Osteocyte (in vitro differentiated cells): ENCODE measurements around the gene ATP6V0C. TPM values are rescaled to one million over a fixed set of nuclear protein-coding genes. Genes with fewer than 3 reads are reported as not detected.

Experiments
- DNase-seq: peaks from one replicate; pipeline ENCODE4 v3.0.0; 2021; ENCODE audit warnings: mixed read lengths; ENCODE audit not compliant: unreplicated experiment; ENCODE audit errors: extremely low spot score
- H3K27ac Mint-ChIP-seq: one replicate; pipeline ENCODE4 v1.8.0; 2021; ENCODE audit warnings: mild to moderate bottlenecking, mixed read lengths; ENCODE audit not compliant: unreplicated experiment
- H3K27me3 Mint-ChIP-seq: one replicate; pipeline ENCODE4 v1.8.0; 2021; ENCODE audit warnings: mixed read lengths; ENCODE audit not compliant: unreplicated experiment
- H3K36me3 Mint-ChIP-seq: one replicate; pipeline ENCODE4 v1.8.0; 2021; ENCODE audit warnings: mixed read lengths; ENCODE audit not compliant: unreplicated experiment
- H3K4me1 Mint-ChIP-seq: one replicate; pipeline ENCODE4 v1.8.0; 2021; ENCODE audit warnings: mixed read lengths; ENCODE audit not compliant: unreplicated experiment
- H3K4me3 Mint-ChIP-seq: one replicate; pipeline ENCODE4 v1.8.0; 2021; ENCODE audit warnings: mild to moderate bottlenecking, moderate library complexity, mixed read lengths; ENCODE audit not compliant: unreplicated experiment
- H3K9me3 Mint-ChIP-seq: one replicate; pipeline ENCODE4 v1.8.0; 2021; ENCODE audit warnings: mixed read lengths; ENCODE audit not compliant: unreplicated experiment
- long read RNA-seq: library from polyadenylated mRNA; unstranded; transcript quantifications from one replicate; pipeline ENCODE4 v2.0.0, GENCODE V29; 2021
- total RNA-seq: library from RNA; stranded (reverse); gene quantifications from 2 replicates; pipeline ENCODE4 v1.2.1, GENCODE V29; 2021
- TF ChIP-seq, protein P1 (sequence below): fragments of 200-600 bp; sonication (generic); IDR thresholded peaks from 2 replicates; pipeline ENCODE4 v1.5.0; 2021; ENCODE audit warnings: antibody characterized with exemption, mild to moderate bottlenecking, moderate library complexity

Gene ATP6V0C
- 208 and 211 TPM in 2 replicates for total RNA-seq
- long read RNA-seq, result 0 reads

DNA sequence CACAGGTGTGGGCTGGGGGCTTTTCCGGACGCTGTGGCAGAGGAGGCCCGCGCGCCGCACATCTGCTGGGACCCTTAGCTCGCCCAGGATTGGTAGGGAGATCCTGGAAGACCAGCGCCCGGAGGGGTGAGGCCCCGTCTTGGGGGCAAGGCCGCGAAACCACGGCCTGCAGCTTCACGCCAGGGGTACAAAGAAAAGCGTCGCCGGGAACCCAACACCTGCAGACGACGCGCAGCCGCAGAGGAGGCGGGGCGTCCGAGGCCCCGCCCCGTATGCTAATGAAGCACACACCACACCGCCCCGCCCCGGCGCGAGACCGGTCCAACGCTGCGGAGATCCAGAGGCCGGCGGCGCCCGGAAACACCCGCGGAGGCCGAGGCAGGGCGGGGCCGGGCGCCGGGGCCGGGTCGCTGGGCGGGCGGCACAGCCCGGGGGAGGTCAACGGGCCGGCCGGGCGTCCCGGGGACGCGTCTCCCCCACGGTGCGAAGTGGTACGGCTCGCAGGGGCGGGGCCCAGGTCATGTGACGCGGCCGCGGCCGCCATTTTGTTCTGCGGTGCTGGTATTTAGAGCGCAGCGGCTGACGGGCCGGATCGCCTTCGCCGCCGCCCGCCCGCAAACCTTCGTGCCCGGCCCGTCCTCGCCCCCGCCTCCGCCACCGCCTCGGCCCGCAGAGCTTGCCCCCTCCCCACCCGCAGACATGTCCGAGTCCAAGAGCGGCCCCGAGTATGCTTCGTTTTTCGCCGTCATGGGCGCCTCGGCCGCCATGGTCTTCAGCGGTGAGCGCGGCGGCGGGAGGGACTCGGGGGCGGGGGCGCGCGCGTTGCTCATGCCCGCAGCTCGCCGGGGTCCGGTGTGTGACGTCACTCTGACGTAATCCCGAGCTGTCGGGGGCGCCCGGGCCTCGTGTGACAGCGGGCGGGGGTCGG lies at the start of gene ATP6V0C:
Gene ATP6V0C, plus strand, starts transcription at position 548 of the 928 bp plus-strand sequence. Its CDS starts 152 bp downstream, at position 700.
- H3K27ac Mint-ChIP-seq, result peak within 1 kb of the TSS; percentile 87
- peaks cover 4% of the 10 kb centered on the region for H3K36me3 Mint-ChIP-seq
- H3K9me3 Mint-ChIP-seq, result no peaks in the 10 kb centered on the region
- H3K4me3 Mint-ChIP-seq, result peak within 1 kb of the TSS; percentile 88
- TF ChIP-seq, protein P1, sequence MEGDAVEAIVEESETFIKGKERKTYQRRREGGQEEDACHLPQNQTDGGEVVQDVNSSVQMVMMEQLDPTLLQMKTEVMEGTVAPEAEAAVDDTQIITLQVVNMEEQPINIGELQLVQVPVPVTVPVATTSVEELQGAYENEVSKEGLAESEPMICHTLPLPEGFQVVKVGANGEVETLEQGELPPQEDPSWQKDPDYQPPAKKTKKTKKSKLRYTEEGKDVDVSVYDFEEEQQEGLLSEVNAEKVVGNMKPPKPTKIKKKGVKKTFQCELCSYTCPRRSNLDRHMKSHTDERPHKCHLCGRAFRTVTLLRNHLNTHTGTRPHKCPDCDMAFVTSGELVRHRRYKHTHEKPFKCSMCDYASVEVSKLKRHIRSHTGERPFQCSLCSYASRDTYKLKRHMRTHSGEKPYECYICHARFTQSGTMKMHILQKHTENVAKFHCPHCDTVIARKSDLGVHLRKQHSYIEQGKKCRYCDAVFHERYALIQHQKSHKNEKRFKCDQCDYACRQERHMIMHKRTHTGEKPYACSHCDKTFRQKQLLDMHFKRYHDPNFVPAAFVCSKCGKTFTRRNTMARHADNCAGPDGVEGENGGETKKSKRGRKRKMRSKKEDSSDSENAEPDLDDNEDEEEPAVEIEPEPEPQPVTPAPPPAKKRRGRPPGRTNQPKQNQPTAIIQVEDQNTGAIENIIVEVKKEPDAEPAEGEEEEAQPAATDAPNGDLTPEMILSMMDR, result no peak
- no peaks in the 10 kb centered on the region for H3K27me3 Mint-ChIP-seq
- peaks cover 36% of the 10 kb centered on the region for H3K4me1 Mint-ChIP-seq
- peak; percentile 95 for DNase-seq

DNA sequence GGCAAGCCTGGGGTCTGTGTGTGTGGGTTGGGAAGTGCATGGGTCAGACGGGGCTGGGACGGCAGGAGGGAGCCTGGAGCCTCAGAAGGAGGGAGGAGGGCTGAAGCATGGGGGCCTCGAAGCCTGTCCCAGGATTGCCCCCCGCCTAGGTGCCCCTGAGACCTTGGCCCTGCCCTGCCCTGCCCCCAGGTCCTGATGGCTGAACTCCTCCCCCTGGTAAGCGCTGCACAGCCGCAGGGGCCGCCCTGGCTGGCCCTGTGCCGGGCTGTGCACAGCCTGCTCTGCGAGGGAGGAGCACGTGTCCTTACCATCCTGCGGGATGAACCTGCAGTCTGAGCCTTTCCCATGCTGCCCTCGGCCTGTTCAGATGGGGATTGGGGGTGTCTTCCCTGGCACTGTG lies 49.4 kb upstream of the ATP6V0C start:
- H3K9me3 Mint-ChIP-seq, result no peaks in the 10 kb centered on the region
- TF ChIP-seq, protein P1, result no peak
- no peak overlapping the region for H3K27ac Mint-ChIP-seq

DNA sequence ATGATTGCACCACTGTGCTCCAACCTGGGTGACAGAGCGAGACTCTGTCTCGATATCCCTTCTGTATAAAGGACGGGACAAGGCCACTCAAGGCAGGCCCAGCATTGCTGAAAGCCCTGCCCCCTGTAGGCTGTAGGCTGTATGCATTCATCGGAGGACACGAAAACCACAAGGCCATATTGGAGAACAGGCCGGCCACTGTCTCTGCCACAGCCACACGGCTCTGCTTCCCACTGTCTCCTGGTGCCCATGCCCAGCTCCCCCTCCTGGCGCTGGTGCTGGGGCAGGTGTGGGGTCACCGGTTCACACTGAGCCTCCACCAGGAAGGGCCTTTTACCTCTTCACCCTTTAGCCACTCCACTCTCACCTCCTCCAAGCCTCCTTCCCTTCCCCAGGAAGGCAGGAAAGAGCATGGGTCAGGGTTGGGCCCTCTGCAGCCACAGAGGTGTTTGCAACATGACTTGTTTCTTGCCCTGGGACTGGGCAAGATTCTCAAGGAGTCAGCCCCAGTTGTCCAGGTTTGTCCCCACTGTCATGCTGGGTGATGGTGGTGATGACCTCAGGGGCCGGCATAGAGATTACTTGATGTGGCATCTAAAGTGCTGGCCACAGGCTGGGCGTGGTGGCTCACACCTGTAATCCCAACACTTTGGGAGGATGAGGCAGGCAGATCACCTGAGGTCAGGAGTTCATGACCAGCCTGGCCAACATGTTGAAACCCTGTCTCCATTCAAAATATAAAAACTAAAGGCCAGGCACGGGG lies 47.9 kb upstream of the ATP6V0C start:
- TF ChIP-seq, protein P1, result peak; percentile 36
- no peaks in the 10 kb centered on the region for H3K9me3 Mint-ChIP-seq
- H3K36me3 Mint-ChIP-seq, result no peaks in the 10 kb centered on the region
- DNase-seq, result no peak
- H3K27ac Mint-ChIP-seq, result no peak overlapping the region
- H3K4me3 Mint-ChIP-seq, result no peak overlapping the region
- H3K4me1 Mint-ChIP-seq, result peaks cover 24% of the 10 kb centered on the region
- H3K27me3 Mint-ChIP-seq, result no peaks in the 10 kb centered on the region

More for the DNA sequence above, 49.4 kb upstream of the ATP6V0C start:
- DNase-seq, result no peak
- Mint-ChIP-seq H3K36me3 (no peaks in the 10 kb centered on the region), H3K4me3 (no peak overlapping the region), H3K27me3 (no peaks in the 10 kb centered on the region), H3K4me1 (peaks cover 17% of the 10 kb centered on the region)

DNA sequence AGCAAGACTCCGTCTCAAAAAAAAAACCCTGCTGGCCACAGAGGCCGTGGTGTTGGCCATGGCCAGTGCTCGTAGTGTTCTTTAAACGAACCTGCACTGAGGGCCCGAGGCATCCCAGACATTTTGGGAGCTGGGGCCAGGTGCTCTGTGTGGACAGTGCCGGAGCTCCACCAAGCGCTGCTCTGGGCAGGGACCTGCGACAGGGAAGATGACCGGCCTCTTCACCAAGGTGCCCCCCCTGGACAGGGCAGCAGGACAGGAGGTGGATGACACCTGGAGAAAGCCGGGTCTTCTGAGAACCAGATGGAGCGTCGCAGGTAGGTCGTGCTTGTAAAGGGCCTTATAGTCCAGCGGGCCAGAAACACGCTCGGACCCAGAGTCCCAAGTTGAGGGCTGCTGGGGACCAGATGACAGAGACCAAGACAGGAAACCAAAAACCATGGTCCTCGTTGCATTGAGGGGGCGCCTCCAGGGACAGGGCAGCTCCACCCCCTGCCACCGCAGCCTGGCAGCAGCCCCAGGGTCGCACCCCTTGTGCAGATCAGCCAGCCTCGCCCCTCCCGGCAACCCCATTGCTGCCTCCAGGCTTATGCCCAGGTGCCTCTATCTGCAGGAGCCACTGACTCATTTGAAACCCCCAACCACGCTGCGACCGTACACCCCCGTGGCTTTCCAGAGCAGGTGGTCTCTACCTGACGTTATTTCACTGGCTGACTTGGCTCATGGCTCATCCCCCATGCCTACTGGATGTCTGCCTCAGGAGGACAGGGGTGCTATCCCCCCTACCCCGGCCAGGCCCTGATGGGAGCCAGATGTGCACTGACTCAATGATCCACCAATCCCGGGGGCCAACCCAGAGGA lies 46.9 kb upstream of the ATP6V0C start:
- H3K27ac Mint-ChIP-seq, result no peak overlapping the region
- no peaks in the 10 kb centered on the region for H3K27me3 Mint-ChIP-seq
- peak overlapping the region; percentile 22 for H3K4me3 Mint-ChIP-seq

More for the DNA sequence above, 46.9 kb upstream of the ATP6V0C start:
- peaks cover 26% of the 10 kb centered on the region for H3K4me1 Mint-ChIP-seq
- no peak for DNase-seq
- H3K36me3 Mint-ChIP-seq, result no peaks in the 10 kb centered on the region
- TF ChIP-seq, protein P1, result no peak
- no peaks in the 10 kb centered on the region for H3K9me3 Mint-ChIP-seq
